HG03097 (cell line): ENCODE results near the gene CD46.

Source experiments
- ATAC-seq: cut with Tn5 transposase; IDR thresholded peaks from one replicate; pipeline ENCODE4 v1.9.1; 2021; ENCODE audit not compliant: unreplicated experiment, low FRiP score

Gene CD46

GRCh38 chr1:207841901-207842300, 90.0 kb downstream of the CD46 start:
- no peak for ATAC-seq

GRCh38 chr1:207842506-207842905, 90.7 kb downstream of the CD46 start:
- ATAC-seq: no peak

GRCh38 chr1:207844371-207844770, 92.5 kb downstream of the CD46 start:
- no peak for ATAC-seq
